CD4-positive, alpha-beta T cell (primary cell): ENCODE data around the gene ZFHX2. TPM values are rescaled to one million over a fixed set of nuclear protein-coding genes. Genes with fewer than 3 reads are reported as not detected.

ENCODE experiments used
- ATAC-seq: fragments of 200-7000 bp; cut with Tn5 transposase; one replicate; pipeline ENCODE4 v1.10.0; 2022; ENCODE audit warnings: mild to moderate bottlenecking; ENCODE audit not compliant: poor library complexity
- CTCF ChIA-PET: fragments of 350-600 bp; sonication (Branson Sonifier 250); formaldehyde crosslinking; loops from one replicate; lab custom pipeline; 2021; ENCODE audit warnings: antibody characterized with exemption, inconsistent platforms; lab: Charles Lee
- POLR2A ChIA-PET: fragments of 350-600 bp; sonication (Branson Sonifier 250); formaldehyde crosslinking; loops from one replicate; lab custom pipeline; 2021; ENCODE audit warnings: antibody characterized with exemption, inconsistent platforms; lab: Charles Lee
- DNase-seq, 14 experiments: peaks; one replicate each; pipeline ENCODE4 v3.0.0-alpha.2; 2013 to 2020; ENCODE audit warnings: mixed read lengths in 2 of 14
- H3K27ac ChIP-seq, 2 donors: one replicate each; pipeline versions ENCODE4 v1.5.1 to v1.7.0; 2013; ENCODE audit warnings: low read length in 2 of 2, low read depth in 1 of 2, mild to moderate bottlenecking in 1 of 2
- H3K27me3 ChIP-seq, 2 experiments: 1 replicate in 1 of 2; 2 replicates in 1 of 2; pipeline versions ENCODE4 v1.6.1 to v1.7.0; 2013; ENCODE audit warnings: low read length in 2 of 2, control low read depth in 1 of 2, mild to moderate bottlenecking in 1 of 2, moderate library complexity in 1 of 2; ENCODE audit not compliant: insufficient read depth in 2 of 2, control insufficient read depth in 1 of 2
- H3K36me3 ChIP-seq: one replicate; pipeline ENCODE4 v1.6.1; 2013; ENCODE audit warnings: low read length, control low read depth; ENCODE audit not compliant: insufficient read depth
- H3K4me1 ChIP-seq: one replicate; pipeline ENCODE4 v1.6.1; 2013; ENCODE audit warnings: low read length, control low read depth; ENCODE audit not compliant: insufficient read depth
- H3K4me3 ChIP-seq: one replicate; pipeline ENCODE4 v1.5.1; 2013; ENCODE audit warnings: mild to moderate bottlenecking, low read length, moderate library complexity
- H3K9me3 ChIP-seq, 2 experiments: 1 replicate in 1 of 2; 2 replicates in 1 of 2; pipeline versions ENCODE4 v1.6.1 to v1.7.0; 2013; ENCODE audit warnings: low read length in 2 of 2, mild to moderate bottlenecking in 2 of 2, control low read depth in 1 of 2, moderate library complexity in 1 of 2; ENCODE audit not compliant: control insufficient read depth in 1 of 2, insufficient read depth in 1 of 2
- H3K27ac Mint-ChIP-seq: one replicate; pipeline ENCODE4 v1.8.0; 2020; ENCODE audit warnings: mixed read lengths
- H3K27me3 Mint-ChIP-seq: one replicate; pipeline ENCODE4 v1.8.0; 2021; ENCODE audit warnings: mixed read lengths
- H3K36me3 Mint-ChIP-seq: one replicate; pipeline ENCODE4 v1.8.0; 2021; ENCODE audit warnings: low read depth, mixed read lengths
- H3K4me1 Mint-ChIP-seq: one replicate; pipeline ENCODE4 v1.8.0; 2021; ENCODE audit warnings: low read depth, mixed read lengths
- H3K4me3 Mint-ChIP-seq: one replicate; pipeline ENCODE4 v1.8.0; 2020; ENCODE audit warnings: mild to moderate bottlenecking, mixed read lengths
- H3K9me3 Mint-ChIP-seq: one replicate; pipeline ENCODE4 v1.8.0; 2020; ENCODE audit warnings: mixed read lengths
- intact Hi-C, 2 experiments: fragments of 100-400 bp; cut with DNase I in 1 of 2; cut with micrococcal nuclease in 1 of 2; formaldehyde crosslinking; loops; one replicate each; pipeline versions ENCODE4 v1.15.1 to v1.9.0; 2023 to 2025; cut with DNase I, micrococcal nuclease
- total RNA-seq, 174 experiments: library from RNA in 2 of 174; stranded (reverse) in 2 of 174; gene quantifications; one replicate each; pipeline ENCODE4 v1.2.3 and lab custom pipeline; 2021 to 2026
- TF ChIP-seq, protein P1 (sequence below): fragments of 200-600 bp; IDR thresholded peaks from one replicate; pipeline ENCODE4 v1.8.0; 2022; ENCODE audit warnings: antibody characterized with exemption, mild to moderate bottlenecking

The ZFHX2 gene
- total RNA-seq, 2 experiments from 2014 or later, result 0.19 to 0.22 TPM

DNA sequence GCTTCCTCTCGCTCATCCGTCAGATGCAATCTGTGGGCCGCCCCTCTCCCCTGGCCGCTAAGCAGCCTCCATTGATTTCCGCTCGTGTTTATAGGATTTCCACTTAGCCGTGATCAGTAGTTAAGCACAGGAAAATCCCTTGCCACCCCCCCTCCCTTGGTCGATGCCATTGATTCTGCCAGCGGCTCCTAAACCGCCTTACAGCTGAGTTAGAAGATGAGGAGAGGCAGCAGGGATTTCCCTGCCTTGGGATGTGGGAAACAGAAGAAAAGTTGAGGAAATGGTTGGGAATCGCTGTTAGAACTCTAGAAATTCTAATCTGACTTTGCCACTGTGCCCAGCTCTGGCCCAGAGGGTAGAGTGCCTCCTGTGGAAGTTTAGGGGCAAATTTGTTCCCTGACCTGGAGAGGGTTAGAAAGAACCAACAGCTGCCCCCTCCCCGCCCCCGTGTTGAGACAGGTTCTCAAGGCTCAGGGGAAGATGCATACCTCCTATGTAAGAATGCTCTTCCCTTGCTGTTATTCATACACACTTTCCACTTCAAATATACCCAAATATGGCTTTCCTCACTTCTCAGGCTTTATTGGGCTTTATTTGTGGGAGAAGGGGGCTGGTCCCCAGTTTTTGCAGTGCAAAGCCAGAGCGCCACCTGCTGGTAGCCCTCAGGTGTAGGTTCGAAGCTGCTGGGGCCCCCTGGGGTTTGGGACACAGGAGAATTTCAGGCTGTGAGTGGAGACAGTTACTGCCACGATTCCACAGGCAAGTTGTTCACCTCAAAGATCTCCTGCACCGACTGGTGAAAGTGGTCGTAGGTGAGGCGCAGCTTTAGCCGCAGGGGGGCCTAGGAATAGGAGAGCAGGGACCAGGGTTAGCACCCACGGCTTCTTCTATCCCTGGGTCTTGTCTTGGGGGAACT is 7.7 kb upstream of the ZFHX2 start:
- Histone ChIP-seq H3K4me1 (peaks cover 33% of the 10 kb centered on the region), H3K4me3 (no peak overlapping the region), H3K36me3 (peaks cover 60% of the 10 kb centered on the region), H3K9me3 (no peaks in the 10 kb centered on the region), H3K27me3 (no peaks in the 10 kb centered on the region), H3K27ac (no peak overlapping the region)
- Mint-ChIP-seq H3K4me1 (peaks cover 47% of the 10 kb centered on the region), H3K27ac (no peak overlapping the region), H3K9me3 (no peaks in the 10 kb centered on the region), H3K27me3 (no peaks in the 10 kb centered on the region), H3K36me3 (peaks cover 50% of the 10 kb centered on the region), H3K4me3 (peak overlapping the region; percentile 45)
- TF ChIP-seq, protein P1, sequence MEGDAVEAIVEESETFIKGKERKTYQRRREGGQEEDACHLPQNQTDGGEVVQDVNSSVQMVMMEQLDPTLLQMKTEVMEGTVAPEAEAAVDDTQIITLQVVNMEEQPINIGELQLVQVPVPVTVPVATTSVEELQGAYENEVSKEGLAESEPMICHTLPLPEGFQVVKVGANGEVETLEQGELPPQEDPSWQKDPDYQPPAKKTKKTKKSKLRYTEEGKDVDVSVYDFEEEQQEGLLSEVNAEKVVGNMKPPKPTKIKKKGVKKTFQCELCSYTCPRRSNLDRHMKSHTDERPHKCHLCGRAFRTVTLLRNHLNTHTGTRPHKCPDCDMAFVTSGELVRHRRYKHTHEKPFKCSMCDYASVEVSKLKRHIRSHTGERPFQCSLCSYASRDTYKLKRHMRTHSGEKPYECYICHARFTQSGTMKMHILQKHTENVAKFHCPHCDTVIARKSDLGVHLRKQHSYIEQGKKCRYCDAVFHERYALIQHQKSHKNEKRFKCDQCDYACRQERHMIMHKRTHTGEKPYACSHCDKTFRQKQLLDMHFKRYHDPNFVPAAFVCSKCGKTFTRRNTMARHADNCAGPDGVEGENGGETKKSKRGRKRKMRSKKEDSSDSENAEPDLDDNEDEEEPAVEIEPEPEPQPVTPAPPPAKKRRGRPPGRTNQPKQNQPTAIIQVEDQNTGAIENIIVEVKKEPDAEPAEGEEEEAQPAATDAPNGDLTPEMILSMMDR, result peak; percentile 89
- intact Hi-C loops, result loop anchor here (2.0 to 5.0 kb wide), 3 partner anchors 18 to 292 kb away; partner anchors contain the start of gene PABPN1 (in 1 of the 2)
- ChIA-PET POLR2A (interaction anchor here (0.5 to 3.2 kb wide), 3 partner anchors 50 to 81 kb away, joined by 3 to 24 read pairs (median 3); no protein-coding TSS in a partner anchor), CTCF (interaction anchor here (0.6 to 6.0 kb wide), 17 partner anchors 8 to 207 kb away, joined by 3 to 67 read pairs (median 5); partner anchors contain the start of genes NGDN, SLC22A17 and ZFHX2)
- DNase-seq, result peak; percentile 48 to 86 (median 62)
- ATAC-seq, result no peak

- Histone ChIP-seq H3K4me3 (no peak overlapping the region), H3K9me3 (no peaks in the 10 kb centered on the region), H3K4me1 (peaks cover 30% of the 10 kb centered on the region), H3K36me3 (peaks cover 52% of the 10 kb centered on the region), H3K27me3 (no peaks in the 10 kb centered on the region), H3K27ac (peak overlapping the region in 1 of 2 donors; percentile 5)
- no peaks in the 10 kb centered on the region for H3K27me3 Mint-ChIP-seq
- peak in 1 of 14 experiments; percentile 13 for DNase-seq
- CTCF ChIA-PET, result interaction anchor here (0.6 to 6.0 kb wide), 7 partner anchors 9 to 83 kb away, joined by 3 to 67 read pairs (median 11); no protein-coding TSS in a partner anchor
- POLR2A ChIA-PET, result interaction anchor here (0.7 to 3.2 kb wide), 2 partner anchors 49 to 80 kb away, joined by 3 to 24 read pairs; no protein-coding TSS in a partner anchor
- intact Hi-C loops, result loop anchor here (2.0 to 5.0 kb wide), 3 partner anchors 18 to 291 kb away; partner anchors contain the start of gene PABPN1 (in 1 of the 2)
- TF ChIP-seq, protein P1, result no peak
- no peaks in the 10 kb centered on the region for H3K9me3 Mint-ChIP-seq
- peaks cover 41% of the 10 kb centered on the region for H3K4me1 Mint-ChIP-seq
- ATAC-seq, result no peak
- H3K4me3 Mint-ChIP-seq, result peak overlapping the region; percentile 84
- no peak overlapping the region for H3K27ac Mint-ChIP-seq
- peaks cover 44% of the 10 kb centered on the region for H3K36me3 Mint-ChIP-seq
These were observed 6.9 kb upstream of the ZFHX2 start for GRCh38 chr14:23558346-23559009.

DNA sequence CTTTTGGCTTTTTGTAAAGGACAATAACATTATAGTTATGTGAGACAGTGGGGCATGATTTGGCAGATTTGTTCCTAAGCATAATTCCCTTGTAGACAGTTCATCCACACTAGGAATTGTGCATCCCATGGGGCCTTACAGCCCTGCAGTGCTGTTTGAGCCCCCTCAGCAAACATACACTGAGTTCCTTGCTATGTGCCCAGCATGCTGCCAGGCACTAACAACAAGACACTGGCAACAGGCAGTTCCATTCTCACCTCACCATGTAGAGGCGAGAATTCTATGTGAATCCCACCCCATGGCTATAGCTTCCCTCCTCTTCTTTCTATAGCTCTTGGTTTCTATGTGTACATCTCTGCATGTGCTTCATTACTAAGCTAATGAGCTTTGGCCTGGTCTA is 6.4 kb upstream of the ZFHX2 start:
- Mint-ChIP-seq H3K27me3 (no peaks in the 10 kb centered on the region), H3K27ac (peak overlapping the region; percentile 3), H3K9me3 (no peaks in the 10 kb centered on the region), H3K4me3 (peak overlapping the region; percentile 84), H3K36me3 (peaks cover 39% of the 10 kb centered on the region), H3K4me1 (peaks cover 36% of the 10 kb centered on the region)
- no peak for DNase-seq
- CTCF ChIA-PET, result interaction anchor here (6.0 kb wide), 1 partner anchor 79 kb away, joined by 67 read pairs; no protein-coding TSS in a partner anchor
- TF ChIP-seq, protein P1, result no peak
- ATAC-seq, result no peak
- Histone ChIP-seq H3K27me3 (no peaks in the 10 kb centered on the region), H3K9me3 (no peaks in the 10 kb centered on the region), H3K4me3 (no peak overlapping the region), H3K27ac (peak overlapping the region in 1 of 2 donors; percentile 5), H3K36me3 (peaks cover 47% of the 10 kb centered on the region), H3K4me1 (peaks cover 30% of the 10 kb centered on the region)
- intact Hi-C loops, result loop anchor here (2.0 to 5.0 kb wide), 3 partner anchors 17 to 291 kb away; partner anchors contain the start of gene PABPN1 (in 1 of the 2)
- POLR2A ChIA-PET, result interaction anchor here (0.6 to 3.2 kb wide), 2 partner anchors 9 to 80 kb away, joined by 3 to 24 read pairs; no protein-coding TSS in a partner anchor
